22Rv1 (cell line): ENCODE results near the gene NELFE.

ENCODE experiments used
- CTCF ChIP-seq: fragments of 450-650 bp; IDR thresholded peaks from 2 replicates; pipeline ENCODE4 v1.5.1; 2017; ENCODE audit warnings: mild to moderate bottlenecking
- ZFX ChIP-seq: fragments of 450-650 bp; IDR thresholded peaks from 2 replicates; pipeline ENCODE4 v1.6.1; 2017; ENCODE audit warnings: antibody characterized with exemption, borderline replicate concordance

- TF ChIP-seq CTCF (no peak), ZFX (no peak)
Measured at GRCh38 chr6:31940256-31940664, 18.5 kb downstream of the NELFE start.
